Sciatic nerve (tissue), 2 donors: ENCODE data around the gene SLC43A1. TPM values are rescaled to one million over a fixed set of nuclear protein-coding genes. Genes with fewer than 3 reads are reported as not detected.

Experiments used
- ATAC-seq: fragments of 200-7000 bp; cut with Tn5 transposase; one replicate; pipeline ENCODE4 v1.9.1; 2020; ENCODE audit warnings: mild to moderate bottlenecking, moderate library complexity
- DNase-seq: peaks from one replicate; pipeline ENCODE4 v3.0.0-alpha.2; 2020; ENCODE audit warnings: low spot score
- intact Hi-C: fragments of 100-400 bp; cut with DNase I; formaldehyde crosslinking; loops from one replicate; pipeline ENCODE4 v1.14.2; 2022
- total RNA-seq: library from RNA; stranded (reverse); fragmentation: NEBNext Ultra II Directional; extraction: Animal tissue kit (Norgen Biotek cat#: 25700); gene quantifications from one replicate; pipeline ENCODE4 v1.2.1, GENCODE V29; 2021
- donor health status: DM: no; HTN: no; CAD: no.
- donor health status: DM: no; HTN: no; CAD: no.

Gene SLC43A1
- total RNA-seq, 1 donor from 2014 or later = 14.8 TPM

DNA sequence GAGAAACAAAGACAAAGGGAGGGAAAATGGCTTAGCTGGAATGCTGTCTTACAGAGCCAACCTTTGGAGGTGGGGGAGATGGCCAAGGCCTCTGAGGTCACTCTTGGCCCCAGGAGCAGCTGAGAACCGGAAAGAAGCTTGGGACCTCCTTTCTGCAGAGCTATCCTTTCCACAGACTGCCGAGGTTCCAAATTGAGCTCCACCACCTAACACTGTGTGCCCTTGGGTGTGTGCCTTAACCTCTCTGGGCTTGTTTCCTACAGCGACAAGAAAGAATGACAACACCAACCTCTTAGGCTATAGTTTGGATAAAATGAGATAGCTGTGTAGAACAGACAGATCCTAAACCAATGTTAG, 32.0 kb downstream of the SLC43A1 start:
- ATAC-seq = no peak
- intact Hi-C loops = no loop called here

DNA sequence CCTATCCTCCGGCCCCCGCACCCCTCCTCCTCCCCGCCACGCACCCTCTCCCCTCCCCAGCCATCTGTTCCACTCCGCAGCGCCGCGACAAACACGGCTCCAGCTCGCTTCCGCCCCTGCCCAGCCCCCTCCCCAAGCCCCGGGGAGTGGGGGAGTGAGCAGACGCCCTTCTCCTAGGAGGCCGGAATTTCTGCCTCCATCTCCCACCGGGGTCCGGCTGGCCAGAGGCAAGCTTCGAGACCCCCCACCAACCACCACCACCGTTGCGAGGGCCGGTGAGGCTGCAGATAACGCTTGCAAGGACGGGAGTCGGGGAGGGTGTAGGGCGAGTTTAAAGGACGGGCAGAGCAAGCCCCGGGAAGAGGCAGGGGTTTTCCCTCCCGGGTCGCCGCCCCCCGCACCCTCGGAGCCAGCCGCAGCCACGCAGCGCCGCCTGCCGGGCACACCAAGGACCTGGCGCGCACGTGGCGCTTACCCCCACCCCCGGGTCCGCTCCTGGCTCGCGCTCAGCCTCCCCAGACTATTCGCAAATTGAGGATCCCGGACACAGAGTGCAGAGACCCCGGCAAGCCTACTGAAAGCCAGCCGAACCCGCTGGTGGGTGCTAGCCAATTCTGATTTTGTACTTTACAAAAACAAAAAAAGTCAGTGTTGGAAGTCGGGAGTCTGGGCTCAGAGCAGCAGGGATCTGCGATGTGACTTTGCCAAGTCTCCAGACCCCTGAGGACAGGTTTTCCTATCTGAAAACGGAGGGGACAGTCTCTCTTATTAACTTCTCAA, 32.5 kb downstream of the SLC43A1 start:
- ATAC-seq (peak; percentile 41), DNase-seq (no peak)
- intact Hi-C loops = no loop called here

More for the DNA sequence above, 32.0 kb downstream of the SLC43A1 start:
- no peak for DNase-seq

DNA sequence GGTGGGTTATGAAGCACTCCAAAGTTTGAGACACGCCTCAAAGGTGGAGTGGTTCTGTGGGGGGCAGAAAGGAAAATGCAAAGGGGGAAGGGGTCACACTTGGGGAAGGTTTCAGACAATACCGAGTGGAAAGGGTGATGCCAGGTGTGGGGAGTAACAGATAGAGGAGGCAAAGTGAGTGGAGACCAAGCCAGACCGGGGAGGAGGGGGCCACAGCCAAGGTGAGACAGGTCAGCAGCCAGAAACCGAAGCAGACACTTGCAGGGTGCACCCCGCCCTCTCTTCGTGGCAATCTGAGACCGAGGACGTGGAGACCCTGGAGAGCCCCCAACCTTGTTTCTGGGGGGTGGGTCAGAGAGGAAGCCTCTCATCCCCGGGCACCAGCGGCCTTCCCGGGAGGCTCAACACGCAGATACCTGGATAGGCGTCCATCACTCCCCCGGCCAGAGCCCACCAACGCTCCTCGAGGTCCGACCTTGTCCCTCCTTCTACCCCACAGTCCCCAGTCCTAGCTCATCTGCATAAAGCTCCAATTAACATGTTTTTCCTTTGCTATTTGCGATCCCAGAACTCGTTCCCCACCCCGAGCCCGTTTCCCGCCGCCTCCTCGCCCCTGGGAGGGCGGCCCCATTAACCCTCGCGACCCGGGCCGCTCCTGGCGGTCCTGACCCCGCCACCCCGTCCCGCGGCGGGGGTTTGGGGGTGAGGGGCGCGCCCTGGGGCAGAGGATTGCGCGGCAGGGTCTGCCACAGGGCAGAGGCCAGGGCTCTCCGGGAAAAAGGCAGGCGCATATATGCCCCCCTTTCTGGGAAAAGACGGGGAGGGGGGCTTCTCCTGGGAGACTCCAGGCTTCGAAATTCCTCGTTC, 33.4 kb downstream of the SLC43A1 start:
- no peak for ATAC-seq
- intact Hi-C loops = no loop called here
- no peak for DNase-seq

DNA sequence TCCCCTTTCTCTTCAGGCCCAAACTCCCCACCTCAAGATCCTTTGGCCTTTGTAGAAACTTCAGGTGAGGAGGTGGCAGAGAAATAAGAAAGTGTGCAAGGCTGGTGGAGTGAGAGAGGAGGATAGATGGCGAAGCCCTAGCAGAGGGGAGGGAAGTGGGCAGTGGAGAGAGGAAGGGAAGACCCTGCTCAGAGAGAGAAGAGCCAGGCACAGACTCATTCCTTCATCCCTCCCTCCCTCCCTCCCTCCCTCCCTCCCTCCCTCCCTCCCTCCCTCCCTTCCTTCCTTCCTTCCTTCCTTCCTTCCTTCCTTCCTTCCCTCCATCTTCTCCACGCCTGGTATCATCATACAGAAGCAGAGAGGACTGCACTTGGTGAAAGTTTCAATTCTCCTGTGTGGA, 34.2 kb downstream of the SLC43A1 start:
- intact Hi-C loops = no loop called here
- ATAC-seq (no peak), DNase-seq (no peak)

DNA sequence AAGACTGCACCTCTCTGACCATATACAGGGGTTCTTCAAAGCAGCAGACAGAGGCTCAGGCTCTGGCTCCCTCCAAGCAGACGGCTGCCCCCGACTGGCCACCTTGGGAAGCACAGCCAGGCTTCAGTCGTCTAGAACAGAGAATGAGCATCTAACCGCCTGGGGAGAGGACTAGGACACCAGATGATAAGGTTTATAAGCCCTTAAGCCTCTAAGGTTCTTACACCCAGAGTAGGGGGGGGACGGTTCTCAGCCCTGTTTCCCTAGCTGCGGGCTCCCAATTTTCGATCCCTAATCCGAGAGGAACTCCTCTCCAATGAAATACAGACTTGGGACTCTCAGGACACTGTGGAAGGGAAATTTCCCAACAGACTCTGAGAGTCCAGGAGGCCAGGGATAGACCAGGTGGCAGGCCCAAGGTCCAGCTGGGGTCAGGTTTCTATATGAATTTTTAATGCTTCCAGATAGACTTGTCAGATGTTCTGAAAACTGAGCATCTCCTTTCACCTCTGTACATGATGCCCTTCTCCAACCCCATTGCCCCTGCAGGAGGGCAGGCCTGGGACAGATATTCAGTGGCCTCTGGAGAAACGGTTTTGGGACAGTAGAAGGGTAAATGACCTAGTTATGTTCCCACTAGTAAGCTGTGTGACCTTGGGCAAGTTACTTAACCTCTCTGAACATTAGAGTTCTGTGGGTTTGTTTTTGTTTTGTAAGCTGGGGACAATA, 34.9 kb downstream of the SLC43A1 start:
- ATAC-seq (peak; percentile 54), DNase-seq (peak; percentile 84)
- intact Hi-C loops = no loop called here

DNA sequence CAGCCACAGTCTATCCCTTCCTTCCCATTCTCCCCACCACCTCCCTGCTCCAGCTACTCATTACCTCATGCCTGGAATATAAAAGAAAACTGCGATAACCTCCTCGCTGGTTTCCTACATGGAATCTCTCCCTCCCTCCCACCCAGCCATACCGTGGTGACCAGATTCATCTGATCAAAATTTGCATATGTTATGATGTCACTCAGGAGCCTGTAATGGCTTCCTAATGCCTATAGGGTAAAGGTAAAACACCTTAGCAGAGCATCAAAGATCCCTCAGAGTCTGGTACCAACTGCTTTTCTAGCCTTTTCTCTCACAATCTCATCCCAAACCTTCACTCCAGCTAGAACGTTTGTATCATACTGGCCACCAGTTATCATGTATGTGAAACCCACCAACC, 35.6 kb downstream of the SLC43A1 start:
- DNase-seq = no peak
- intact Hi-C loops = loop anchor here (5.0 kb wide), 1 partner anchor 128 kb away; no protein-coding TSS in a partner anchor
- ATAC-seq = no peak

DNA sequence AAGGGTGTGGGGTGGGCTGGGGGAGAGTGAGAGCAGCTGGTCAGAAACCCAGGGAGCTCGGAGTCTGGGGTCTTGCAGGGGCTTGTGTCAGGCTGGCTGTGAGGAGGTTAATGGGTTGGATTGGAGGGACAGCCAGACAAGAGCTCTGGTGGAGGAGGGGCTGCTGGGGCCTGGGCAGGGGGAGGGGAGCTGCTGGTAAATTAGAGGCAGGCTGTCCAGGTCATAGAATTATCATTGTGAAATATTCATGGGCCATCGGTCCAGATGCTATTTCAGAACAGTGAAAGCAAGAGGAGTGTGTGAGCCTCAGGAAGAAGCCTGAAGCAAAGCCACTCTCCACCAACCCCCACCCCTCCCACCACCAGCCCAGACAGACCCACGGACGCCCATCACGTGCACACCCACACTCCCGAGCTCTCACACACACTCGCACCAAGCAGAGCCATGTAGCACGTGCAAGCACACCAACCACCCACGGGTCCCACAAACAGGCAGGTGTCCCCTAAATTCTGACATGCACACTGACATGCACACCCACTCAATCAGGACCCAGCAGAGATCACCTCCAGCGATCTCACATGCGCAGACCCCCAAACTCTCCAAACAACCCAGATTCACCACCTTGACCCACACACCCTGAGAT, 36.4 kb downstream of the SLC43A1 start:
- intact Hi-C loops = loop anchor here (5.0 kb wide), 1 partner anchor 127 kb away; no protein-coding TSS in a partner anchor
- ATAC-seq (no peak), DNase-seq (no peak)

DNA sequence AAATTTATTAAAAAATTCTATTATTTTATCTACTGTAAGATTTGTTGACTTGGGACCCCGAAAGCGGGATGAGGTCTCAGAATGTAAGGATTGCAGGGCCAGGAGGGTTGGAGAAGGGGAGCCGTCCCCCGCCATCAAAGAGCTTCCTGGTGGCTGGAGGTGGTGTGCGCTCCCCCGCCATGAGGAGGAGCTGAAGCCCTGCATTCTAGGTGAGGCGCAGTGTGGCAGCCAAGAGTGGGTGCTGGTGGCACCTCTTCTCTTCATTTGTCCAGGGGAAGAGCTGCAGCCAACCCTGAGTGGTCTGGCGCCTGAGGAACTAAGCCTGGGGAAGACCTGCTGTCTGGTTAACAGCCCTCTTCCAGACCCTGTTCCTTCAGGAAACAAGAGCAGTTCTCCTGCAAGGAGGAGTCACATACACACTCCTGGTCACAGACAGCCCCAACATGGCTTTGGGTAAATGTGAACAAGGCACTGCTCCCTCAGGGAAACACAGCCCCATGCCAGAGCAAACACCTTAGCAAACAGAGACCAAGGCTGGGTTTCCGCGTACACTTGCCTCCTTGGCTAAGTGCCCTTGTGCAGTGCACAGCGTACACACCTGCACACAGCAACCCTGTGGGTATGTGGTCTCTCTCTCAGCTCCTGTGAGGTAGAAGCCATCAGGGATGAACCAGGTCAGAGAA, 37.9 kb downstream of the SLC43A1 start:
- ATAC-seq (no peak), DNase-seq (no peak)
- intact Hi-C loops = loop anchor here (5.0 kb wide), 1 partner anchor 125 kb away; no protein-coding TSS in a partner anchor

DNA sequence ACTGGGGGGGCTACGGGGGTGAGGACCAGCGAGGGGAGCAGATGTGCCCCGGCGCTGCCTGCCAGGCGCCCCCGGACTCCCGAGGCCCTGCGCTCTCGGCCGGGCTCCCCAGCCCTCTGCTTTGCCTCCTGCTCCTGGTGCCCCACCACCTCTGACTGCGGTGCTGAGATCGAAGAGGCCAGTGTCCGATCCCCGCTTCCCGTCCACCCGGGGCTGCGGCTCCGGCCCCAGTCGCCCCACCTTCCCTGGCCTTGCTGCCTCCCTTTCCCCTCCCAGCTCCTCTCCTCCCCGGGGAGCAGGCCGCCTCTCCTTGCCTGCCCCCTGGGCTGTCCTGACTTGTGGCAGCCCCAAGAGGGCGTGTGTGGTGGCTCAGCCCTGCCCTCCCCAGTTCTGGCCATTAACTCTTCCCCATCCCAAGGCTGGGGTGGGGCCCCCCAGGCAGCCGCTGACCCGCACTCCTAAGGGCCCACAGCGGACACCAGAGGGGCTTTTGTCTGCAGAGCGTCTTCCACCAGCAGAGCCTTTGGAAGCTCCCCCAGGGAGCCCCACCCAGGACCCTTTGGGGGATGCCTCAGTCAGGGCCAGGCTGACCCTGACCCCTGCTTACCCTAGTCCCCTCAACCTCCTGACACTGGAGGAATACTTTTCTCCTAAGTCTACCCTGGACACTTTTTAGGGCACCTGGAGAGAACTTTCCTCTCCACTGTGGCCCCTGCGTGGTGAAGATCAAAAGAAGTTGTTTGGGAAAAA, 38.6 kb downstream of the SLC43A1 start:
- DNase-seq (no peak), ATAC-seq (peak; percentile 55)
- intact Hi-C loops = loop anchor here (5.0 kb wide), 1 partner anchor 125 kb away; no protein-coding TSS in a partner anchor

DNA sequence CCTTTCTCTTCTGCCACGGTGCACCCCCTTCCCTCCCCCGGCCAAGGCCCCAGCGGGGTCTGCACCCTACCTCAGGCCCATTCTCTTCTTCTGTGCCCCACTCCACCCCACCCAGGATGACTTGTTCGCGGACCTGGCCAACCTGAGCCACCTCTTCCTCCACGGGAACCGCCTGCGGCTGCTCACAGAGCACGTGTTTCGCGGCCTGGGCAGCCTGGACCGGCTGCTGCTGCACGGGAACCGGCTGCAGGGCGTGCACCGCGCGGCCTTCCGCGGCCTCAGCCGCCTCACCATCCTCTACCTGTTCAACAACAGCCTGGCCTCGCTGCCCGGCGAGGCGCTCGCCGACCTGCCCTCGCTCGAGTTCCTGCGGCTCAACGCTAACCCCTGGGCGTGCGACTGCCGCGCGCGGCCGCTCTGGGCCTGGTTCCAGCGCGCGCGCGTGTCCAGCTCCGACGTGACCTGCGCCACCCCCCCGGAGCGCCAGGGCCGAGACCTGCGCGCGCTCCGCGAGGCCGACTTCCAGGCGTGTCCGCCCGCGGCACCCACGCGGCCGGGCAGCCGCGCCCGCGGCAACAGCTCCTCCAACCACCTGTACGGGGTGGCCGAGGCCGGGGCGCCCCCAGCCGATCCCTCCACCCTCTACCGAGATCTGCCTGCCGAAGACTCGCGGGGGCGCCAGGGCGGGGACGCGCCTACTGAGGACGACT, 39.3 kb downstream of the SLC43A1 start:
- peak; percentile 71 for ATAC-seq
- intact Hi-C loops = loop anchor here (5.0 kb wide), 1 partner anchor 124 kb away; no protein-coding TSS in a partner anchor
- DNase-seq = no peak

DNA sequence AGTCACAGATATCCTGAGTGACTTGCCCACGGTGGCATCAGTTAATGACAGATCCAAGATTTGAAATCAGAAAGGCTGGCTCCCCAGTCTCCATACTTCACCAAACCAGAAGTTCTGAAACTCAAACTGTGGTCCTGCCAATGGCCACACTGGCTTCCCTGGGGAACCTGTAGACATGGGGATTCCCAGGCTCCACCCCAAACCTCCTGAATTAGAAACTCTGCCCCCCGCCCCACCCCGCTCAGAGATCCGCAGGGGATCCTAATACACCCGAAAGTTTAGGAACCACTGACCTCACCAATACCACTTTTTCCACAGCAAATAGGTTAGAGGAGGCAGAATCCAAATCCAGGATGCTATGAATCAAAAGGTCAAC, 39.8 kb downstream of the SLC43A1 start:
- no peak for ATAC-seq
- no peak for DNase-seq
- intact Hi-C loops = loop anchor here (5.0 kb wide), 1 partner anchor 123 kb away; no protein-coding TSS in a partner anchor

DNA sequence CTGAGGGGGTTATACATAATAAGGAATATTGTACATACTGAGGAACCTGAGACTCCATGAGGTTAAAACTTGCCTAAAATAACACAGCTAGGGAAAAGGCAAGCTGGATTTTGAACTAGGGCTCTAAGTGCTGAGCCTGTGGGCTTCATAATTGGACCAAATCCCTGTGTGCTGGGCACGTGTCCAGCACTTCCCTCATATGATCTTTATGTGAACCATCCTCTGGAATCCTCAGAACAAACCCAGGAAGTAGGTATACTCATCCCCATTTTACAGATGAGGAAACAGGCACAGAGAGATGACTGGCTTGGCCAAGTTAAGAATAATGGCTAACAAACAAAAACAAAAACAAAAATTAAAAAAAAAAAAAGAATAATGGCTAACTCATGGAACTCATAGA, 40.3 kb downstream of the SLC43A1 start:
- ATAC-seq (no peak), DNase-seq (no peak)
- intact Hi-C loops = loop anchor here (5.0 kb wide), 1 partner anchor 123 kb away; no protein-coding TSS in a partner anchor

DNA sequence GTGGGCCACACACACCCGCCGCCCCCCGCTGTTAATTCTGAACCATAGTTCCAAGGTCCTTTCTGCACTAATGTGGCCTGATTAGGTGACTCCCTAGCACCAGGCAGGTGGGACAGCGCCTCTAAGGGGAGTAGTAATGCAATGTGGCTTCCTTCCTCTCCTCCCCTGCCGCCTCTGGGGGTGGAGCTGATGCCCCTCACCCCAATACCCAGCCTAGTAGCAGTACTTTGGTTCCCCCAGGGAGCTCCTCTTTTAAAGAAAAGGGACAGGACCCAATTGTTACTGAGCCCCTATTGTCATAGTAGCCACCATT, 40.7 kb downstream of the SLC43A1 start:
- ATAC-seq = no peak
- intact Hi-C loops = loop anchor here (5.0 kb wide), 1 partner anchor 122 kb away; no protein-coding TSS in a partner anchor
- no peak for DNase-seq

DNA sequence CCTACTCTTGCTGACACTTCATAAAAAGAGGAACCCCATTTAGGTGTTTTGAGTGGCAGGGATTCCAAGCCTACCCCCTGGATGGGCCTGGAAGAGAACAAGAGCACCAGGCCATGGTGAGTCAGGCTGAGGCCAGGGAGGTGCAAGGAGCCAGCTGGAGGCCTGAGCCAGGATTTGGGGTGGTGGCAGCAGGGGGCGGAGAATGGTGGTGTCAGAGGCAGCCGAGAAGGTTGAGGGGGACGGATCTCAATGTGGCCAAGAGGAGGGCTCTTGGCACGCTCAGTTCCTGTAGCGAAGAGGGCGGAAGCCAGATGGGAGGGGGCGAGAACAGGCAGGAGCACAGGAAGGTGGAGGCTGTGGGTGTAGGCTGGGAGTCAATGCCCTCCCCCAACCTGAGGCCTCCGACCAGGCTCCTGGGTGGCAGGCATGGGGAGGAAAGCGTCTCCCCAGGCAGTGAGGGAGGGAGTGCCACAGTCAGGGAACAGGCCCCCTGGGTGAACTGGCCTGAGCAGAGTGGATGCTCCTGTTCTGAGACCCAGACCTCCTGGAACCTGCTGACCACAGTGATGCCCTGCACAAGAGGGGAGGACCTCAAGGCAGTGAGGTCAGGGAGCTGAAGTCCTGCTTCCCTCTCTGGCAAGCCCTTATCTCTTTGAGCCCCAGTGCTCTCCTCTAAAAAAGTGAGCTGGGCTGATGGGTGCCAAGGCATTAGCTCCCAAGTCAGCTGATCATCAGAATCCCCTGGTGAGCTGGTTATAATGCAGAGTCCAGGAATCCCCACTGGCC, 41.3 kb downstream of the SLC43A1 start:
- intact Hi-C loops = no loop called here
- no peak for ATAC-seq
- no peak for DNase-seq

DNA sequence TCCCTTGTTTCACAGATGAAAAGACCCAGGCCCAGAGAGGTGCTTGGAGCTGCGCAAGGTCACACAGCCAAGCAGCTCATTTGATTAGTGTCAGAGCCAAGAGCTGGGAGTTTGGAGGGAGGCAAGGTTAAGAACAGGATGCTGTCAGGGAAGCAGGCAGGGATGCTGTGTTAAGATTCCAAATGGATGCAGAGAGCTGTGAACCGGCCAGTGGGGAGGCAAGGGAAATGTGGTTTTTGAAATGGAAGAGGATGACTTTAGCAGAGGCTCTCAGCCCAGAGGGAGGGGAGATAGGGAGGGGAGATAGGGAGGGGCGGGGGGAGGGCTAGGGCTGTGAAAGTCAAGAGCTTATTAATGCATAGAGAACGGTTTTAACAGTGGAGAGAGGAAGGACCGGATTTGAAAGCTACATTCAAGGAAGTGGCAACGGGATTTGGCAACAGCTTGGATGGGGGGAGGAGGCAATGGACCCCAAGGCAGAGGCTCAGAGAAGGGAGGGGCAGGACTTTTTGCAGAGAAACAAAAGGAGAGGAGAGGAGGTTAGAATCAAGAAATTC, 42.1 kb downstream of the SLC43A1 start:
- no peak for ATAC-seq
- intact Hi-C loops = no loop called here
- DNase-seq = no peak

DNA sequence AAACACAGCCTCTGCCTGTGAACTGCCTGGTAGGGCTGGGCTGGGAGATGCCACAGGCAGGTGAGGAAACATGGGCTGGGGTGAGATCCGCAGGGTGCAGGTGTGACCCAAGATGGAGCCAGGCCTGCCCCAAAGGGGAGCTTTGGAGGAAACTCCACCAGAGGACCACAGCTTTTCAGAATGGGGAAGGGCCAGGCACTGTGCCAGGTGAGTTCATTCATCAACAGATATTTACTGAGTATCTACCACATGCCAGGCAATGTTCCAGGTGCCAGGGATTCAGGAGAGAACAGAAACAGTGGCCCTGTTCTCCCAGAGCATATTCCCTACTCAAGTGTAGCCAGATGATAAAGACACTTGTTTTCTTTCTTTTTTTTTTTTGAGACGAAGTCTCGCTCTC, 44.0 kb downstream of the SLC43A1 start:
- ATAC-seq = no peak
- no peak for DNase-seq
- intact Hi-C loops = no loop called here
